Epithelial cell of proximal tubule (primary cell): ENCODE results near the gene ARTN. TPM values are rescaled to one million over a fixed set of nuclear protein-coding genes. Genes with fewer than 3 reads are reported as not detected.

Experiments used
- DNase-seq: peaks from one replicate; pipeline ENCODE4 v3.0.0-alpha.2; 2011; ENCODE audit warnings: low read depth
- H3K4me3 ChIP-seq: 2 replicates; pipeline ENCODE4 v1.5.1; 2011; ENCODE audit warnings: low read depth, mild to moderate bottlenecking, low read length
- total RNA-seq: library from RNA; depleted of rRNA; stranded (reverse); fragments of >200 nt; gene quantifications from 2 replicates; pipeline ENCODE4 v1.2.3, GENCODE V29; 2015
- TF ChIP-seq, protein P1 (sequence below): conservative IDR thresholded peaks from 2 replicates; pipeline ENCODE4 v1.5.1; 2012; ENCODE audit warnings: low read depth, mild to moderate bottlenecking, low read length

Gene ARTN
- total RNA-seq, 1 donor from 2014 or later, result 14.1 TPM

DNA sequence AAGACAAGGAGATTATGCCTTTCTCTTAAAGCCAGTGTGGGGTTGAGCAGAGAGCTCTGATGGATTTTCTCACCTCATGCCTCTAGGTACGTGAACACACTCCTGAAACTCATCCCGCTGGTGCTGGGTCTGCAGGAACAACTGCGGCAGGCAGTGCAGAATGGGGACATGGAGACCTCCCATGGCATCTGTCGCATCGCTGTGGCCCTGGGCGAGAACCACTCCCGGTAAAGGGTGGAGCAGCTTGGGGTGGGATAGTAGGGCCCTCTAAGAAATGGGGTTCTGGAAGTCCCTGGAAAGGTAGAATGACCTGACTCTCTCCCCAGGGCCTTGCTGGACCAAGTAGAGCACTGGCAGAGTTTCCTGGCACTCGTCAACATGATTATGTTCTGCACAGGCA lies 22.6 kb downstream of the ARTN start:
- no peak for DNase-seq
- TF ChIP-seq, protein P1, sequence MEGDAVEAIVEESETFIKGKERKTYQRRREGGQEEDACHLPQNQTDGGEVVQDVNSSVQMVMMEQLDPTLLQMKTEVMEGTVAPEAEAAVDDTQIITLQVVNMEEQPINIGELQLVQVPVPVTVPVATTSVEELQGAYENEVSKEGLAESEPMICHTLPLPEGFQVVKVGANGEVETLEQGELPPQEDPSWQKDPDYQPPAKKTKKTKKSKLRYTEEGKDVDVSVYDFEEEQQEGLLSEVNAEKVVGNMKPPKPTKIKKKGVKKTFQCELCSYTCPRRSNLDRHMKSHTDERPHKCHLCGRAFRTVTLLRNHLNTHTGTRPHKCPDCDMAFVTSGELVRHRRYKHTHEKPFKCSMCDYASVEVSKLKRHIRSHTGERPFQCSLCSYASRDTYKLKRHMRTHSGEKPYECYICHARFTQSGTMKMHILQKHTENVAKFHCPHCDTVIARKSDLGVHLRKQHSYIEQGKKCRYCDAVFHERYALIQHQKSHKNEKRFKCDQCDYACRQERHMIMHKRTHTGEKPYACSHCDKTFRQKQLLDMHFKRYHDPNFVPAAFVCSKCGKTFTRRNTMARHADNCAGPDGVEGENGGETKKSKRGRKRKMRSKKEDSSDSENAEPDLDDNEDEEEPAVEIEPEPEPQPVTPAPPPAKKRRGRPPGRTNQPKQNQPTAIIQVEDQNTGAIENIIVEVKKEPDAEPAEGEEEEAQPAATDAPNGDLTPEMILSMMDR, result no peak

DNA sequence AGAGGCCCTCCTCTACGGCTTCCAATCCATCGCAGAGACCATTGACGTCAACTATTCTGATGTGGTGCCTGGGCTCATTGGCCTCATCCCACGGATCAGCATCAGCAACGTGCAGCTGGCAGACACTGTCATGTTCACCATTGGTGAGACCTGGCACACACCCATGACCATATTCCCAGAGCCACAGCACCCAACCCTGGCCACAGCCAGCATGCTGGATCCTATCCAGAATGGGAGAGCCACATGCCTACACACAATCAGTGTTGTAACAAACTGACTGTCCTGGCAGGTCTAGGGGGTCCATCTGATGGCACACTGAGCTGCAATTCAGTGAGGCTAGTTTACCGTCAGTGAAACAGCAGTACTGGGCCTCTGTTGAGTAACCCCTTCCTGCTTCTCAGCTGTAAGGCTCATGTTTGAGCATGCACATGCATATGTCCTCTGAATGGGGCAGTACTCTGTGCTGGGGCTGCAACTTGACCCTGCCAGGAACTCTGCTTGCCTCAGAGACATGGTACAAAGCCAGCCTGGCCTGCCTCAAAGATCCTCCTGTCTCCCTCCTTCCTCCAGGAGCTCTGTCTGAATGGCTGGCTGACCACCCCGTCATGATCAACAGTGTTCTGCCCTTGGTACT lies 23.9 kb downstream of the ARTN start:
- TF ChIP-seq, protein P1, result no peak
- DNase-seq, result no peak
- no peak overlapping the region for H3K4me3 ChIP-seq

More for the DNA sequence above, 22.6 kb downstream of the ARTN start:
- no peak overlapping the region for H3K4me3 ChIP-seq

DNA sequence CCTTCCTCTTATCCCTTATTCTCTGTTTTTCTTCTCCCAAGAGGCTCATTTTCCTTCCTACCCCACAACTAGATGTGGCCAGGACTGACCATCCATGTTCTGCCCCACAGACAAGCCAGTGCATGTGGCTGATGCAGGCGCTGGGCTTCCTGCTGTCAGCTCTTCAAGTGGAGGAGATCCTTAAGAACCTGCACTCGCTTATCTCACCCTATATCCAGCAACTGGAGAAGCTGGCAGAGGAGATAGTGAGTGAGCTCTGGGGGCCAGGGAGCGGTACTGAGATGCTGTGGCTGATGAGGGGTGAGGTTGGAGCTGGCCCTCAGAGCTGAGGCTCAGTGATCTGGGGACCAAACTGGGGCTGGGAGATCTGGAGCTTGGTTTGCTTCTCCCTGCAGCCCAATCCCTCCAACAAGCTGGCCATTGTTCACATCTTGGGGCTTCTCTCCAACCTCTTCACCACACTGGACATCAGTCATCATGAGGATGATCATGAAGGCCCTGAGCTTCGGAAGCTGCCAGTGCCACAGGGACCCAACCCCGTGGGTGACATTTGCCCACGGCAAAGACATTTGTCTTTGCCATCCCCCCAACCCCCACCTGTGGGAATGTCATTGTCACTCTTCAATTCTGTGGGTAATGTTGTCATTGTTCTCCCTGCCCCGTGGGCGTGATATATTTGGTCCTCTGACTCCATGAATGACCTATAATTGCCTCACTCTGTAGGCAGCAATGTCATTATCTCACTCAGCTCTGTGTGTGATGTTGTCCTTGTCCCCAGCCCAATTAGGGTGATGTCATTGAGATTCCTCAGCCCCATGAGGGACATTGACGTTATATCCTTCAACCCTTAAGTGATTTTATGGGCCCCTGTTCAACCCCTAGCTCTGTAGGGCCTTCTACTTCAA lies 25.0 kb downstream of the ARTN start:
- TF ChIP-seq, protein P1, result no peak
- no peak overlapping the region for H3K4me3 ChIP-seq
- DNase-seq, result no peak

DNA sequence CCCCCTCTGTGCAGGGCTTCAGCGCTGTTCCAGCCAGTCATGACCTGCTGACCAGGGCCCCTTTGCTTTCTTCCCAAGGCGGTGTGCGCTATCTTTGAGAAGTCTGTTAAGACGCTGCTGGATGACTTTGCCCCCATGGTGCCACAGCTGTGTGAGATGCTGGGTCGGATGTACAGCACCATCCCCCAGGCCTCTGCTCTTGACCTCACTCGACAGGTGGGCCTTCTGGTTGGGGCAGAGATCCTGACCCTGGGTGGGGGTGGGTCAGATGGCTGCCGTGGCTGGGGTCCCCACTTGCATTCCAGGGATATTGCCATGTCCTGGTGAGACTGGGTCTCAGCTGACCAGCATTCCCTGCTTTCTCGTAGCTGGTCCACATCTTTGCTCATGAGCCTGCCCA lies 27.2 kb downstream of the ARTN start:
- no peak overlapping the region for H3K4me3 ChIP-seq
- DNase-seq, result no peak
- TF ChIP-seq, protein P1, result no peak

DNA sequence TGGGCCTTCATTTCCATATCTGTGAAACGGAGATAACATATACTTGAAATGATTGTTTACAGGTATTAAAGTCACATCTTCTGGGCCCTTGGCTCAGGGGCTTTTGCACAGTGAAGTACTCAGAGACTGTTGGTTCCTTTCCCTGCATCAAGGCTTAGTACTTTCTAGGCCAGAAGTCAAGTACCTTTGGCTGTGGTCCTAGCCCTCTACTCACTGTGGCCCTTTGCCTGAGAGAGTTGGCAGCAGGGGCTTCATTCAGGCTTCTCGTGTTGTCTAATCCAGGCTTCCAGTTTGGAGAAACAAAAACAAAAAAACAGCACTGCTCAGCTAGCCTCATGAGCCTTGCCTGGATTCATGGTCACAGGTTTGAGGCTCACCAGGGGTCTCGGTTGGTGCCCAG lies 28.1 kb downstream of the ARTN start:
- H3K4me3 ChIP-seq, result no peak overlapping the region
- TF ChIP-seq, protein P1, result no peak
- DNase-seq, result no peak

DNA sequence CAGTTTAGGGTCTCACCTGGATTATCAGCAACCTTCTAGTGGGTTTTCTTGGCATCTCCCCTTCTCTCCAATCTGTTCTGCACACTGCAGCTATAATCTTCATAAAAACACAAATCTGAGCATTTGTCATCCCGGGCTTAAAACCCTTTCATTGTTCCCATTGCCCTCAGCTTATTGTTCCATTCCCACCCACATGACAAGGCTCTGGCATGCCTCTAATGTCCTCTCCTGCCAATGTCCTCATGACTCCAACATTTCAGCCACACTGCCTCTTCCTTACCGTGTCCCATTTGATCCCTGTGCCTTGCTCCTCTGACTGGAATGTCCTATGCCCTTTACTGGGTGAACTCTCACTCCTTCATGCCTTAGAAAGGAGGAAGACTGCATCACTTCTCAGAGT lies 28.7 kb downstream of the ARTN start:
- DNase-seq, result no peak
- TF ChIP-seq, protein P1, result no peak
- no peak overlapping the region for H3K4me3 ChIP-seq
